Uterus (tissue), 2 donors: ENCODE data around the gene DNAH17.
A peak's percentile ranks its signal among the peaks of the same experiment; 100 is the strongest.

Experiments used
- POLR2A ChIP-seq, 2 donors: fragments of 450-650 bp; IDR thresholded peaks; one replicate each; pipeline ENCODE4 v1.6.1; 2016; ENCODE audit warnings: antibody characterized with exemption in 2 of 2, mild to moderate bottlenecking in 1 of 2, moderate library complexity in 1 of 2
- TF ChIP-seq, protein P1 (sequence below), 4 experiments: fragments of 200-600 bp in 2 of 4; fragments of 450-650 bp in 2 of 4; sonication (generic) in 2 of 4; IDR thresholded peaks; one replicate each; pipeline ENCODE4 v1.5.1; 2016 to 2019; ENCODE audit warnings: antibody characterized with exemption in 4 of 4, mild to moderate bottlenecking in 2 of 4, moderate library complexity in 1 of 4

DNA sequence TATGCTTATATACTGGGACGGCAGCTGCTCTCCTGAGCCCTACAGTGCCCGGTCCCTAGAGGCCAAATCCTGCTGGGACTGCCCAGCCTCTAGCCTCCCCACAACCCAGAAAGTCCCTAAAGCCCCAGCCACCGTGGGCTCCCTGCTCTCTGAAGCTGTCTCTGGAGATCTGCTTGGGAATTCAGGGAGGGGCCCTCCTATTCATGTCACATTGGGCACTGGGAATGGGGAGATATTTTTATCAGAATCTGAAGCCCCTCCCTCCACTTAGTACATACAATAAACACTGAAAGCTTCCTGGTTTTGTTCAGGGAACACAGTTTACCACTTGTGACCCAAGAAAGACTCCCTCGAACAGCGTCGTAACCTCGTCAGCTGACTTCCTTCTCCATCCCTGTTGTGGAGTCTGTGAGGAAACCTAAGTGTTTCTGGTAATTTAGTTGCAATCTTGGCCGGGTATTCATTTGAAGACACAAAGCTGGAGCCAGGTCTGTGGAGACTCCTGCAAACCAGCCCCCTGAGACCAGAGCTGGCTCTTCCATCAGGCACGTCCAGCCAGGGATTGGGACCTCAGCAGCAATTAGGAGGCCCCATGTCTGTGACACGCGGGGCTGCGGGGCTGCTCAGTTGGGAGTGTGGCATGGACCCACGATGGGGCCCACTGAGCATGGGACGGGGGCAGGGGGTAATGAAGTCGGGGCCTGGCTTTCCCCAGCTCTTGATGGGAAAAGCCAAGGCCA lies 160.2 kb downstream of the DNAH17 start:
- TF ChIP-seq POLR2A (IDR thresholded peaks at IDR 0.05): peak in 1 of 2 donors; percentile 17
- TF ChIP-seq, protein P1, sequence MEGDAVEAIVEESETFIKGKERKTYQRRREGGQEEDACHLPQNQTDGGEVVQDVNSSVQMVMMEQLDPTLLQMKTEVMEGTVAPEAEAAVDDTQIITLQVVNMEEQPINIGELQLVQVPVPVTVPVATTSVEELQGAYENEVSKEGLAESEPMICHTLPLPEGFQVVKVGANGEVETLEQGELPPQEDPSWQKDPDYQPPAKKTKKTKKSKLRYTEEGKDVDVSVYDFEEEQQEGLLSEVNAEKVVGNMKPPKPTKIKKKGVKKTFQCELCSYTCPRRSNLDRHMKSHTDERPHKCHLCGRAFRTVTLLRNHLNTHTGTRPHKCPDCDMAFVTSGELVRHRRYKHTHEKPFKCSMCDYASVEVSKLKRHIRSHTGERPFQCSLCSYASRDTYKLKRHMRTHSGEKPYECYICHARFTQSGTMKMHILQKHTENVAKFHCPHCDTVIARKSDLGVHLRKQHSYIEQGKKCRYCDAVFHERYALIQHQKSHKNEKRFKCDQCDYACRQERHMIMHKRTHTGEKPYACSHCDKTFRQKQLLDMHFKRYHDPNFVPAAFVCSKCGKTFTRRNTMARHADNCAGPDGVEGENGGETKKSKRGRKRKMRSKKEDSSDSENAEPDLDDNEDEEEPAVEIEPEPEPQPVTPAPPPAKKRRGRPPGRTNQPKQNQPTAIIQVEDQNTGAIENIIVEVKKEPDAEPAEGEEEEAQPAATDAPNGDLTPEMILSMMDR (IDR thresholded peaks at IDR 0.05): no peak
